Measurements from ENCODE around the gene FMNL1. TPM values are rescaled to one million over a fixed set of nuclear protein-coding genes. Genes with fewer than 3 reads are reported as not detected.
A peak's percentile ranks its signal among the peaks of the same experiment; 100 is the strongest.

Gene FMNL1
- total RNA-seq, 1 donor from 2014 or later = 26.0 TPM

DNA sequence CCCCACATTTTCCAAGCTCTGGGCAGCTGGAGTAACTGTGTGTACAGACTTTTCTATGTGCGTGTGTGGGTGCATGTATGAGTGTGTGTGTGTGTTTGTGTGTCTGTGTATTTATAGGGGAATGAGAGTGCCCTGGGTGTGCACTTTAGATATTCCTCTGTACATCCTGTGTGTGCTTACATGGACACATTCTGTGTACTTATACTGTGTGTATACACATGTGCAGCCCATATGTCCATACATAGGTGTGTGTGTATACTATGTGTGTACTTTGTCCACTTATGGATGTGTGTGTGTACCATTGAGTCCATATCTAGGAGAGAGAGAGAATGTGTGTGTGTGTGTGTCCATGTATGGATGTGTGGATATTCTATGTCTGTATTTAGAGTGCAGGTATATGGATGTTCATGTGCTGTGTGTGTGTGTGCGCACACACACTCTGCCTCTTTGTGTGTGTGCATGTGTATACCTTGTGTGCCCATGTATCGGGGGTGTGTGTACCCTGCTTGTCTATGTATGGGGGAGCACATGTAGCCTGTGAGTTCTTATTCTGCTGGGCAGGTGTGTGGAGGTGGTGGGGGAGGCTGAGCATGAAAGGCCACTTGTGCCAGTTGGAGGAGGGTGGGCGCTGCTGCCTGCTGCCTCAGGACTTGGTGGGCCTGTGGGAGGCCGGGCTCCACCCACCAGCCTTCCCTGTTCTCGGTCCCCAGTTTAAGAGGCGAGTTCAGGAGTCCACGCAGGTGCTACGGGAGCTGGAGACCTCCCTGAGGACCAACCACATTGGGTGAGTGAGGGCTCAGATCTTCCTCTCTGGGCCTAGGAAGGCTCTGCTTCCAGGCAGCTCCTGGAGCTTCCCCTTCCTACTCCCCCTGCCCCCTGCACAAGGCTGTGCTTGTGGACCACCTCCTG is 11.1 kb downstream of the FMNL1 start:
- no peaks in the 10 kb centered on the region for H3K27me3 ChIP-seq (ENCODE audit: control insufficient read depth, insufficient read depth, low read length)
- DNase-seq (ENCODE audit: low read depth) = no peak
- no peak overlapping the region for H3K4me3 ChIP-seq (ENCODE audit: low read depth, low read length)
- TF ChIP-seq CTCF (IDR thresholded peaks at IDR 0.05; ENCODE audit: insufficient read depth, low read length, poor library complexity, severe bottlenecking) = no peak
- H3K36me3 ChIP-seq (ENCODE audit: control insufficient read depth, insufficient read depth, low read length) = no peaks in the 10 kb centered on the region

DNA sequence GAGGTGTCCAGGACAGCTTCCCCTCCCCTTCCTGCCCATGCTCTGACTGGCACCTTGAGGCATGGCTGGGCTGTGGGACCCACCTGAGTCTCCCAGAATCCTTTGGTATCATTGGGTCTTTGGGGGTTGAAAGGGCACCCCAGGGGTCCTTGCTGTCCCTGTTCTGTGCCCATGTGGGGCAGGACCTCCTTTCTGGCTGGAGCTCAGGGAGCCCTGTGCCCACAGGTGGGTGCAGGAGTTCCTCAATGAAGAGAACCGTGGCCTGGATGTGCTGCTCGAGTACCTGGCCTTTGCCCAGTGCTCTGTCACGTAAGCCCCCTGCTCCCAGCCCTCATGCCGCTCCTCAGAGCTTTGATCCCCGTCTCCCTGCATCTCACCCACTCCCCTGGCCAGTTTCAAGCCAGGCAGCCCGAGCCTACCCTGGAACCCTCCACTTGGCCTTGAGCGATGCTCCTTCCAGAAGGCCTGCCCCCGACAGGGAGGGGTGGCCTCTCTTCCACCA is 11.8 kb downstream of the FMNL1 start:
- no peaks in the 10 kb centered on the region for H3K27me3 ChIP-seq (ENCODE audit: control insufficient read depth, insufficient read depth, low read length)
- H3K36me3 ChIP-seq (ENCODE audit: control insufficient read depth, insufficient read depth, low read length) = no peaks in the 10 kb centered on the region
- H3K4me3 ChIP-seq (ENCODE audit: low read depth, low read length) = no peak overlapping the region
- TF ChIP-seq CTCF (IDR thresholded peaks at IDR 0.05; ENCODE audit: insufficient read depth, low read length, poor library complexity, severe bottlenecking) = no peak
- DNase-seq (ENCODE audit: low read depth) = no peak

GRCh38 chr17:45234641-45235415 is 13.1 kb downstream of the FMNL1 start:
- no peak overlapping the region for H3K4me3 ChIP-seq (ENCODE audit: low read depth, low read length)
- no peak for DNase-seq (ENCODE audit: low read depth)
- peak; percentile 69 for TF ChIP-seq CTCF (IDR thresholded peaks at IDR 0.05; ENCODE audit: insufficient read depth, low read length, poor library complexity, severe bottlenecking)

DNA sequence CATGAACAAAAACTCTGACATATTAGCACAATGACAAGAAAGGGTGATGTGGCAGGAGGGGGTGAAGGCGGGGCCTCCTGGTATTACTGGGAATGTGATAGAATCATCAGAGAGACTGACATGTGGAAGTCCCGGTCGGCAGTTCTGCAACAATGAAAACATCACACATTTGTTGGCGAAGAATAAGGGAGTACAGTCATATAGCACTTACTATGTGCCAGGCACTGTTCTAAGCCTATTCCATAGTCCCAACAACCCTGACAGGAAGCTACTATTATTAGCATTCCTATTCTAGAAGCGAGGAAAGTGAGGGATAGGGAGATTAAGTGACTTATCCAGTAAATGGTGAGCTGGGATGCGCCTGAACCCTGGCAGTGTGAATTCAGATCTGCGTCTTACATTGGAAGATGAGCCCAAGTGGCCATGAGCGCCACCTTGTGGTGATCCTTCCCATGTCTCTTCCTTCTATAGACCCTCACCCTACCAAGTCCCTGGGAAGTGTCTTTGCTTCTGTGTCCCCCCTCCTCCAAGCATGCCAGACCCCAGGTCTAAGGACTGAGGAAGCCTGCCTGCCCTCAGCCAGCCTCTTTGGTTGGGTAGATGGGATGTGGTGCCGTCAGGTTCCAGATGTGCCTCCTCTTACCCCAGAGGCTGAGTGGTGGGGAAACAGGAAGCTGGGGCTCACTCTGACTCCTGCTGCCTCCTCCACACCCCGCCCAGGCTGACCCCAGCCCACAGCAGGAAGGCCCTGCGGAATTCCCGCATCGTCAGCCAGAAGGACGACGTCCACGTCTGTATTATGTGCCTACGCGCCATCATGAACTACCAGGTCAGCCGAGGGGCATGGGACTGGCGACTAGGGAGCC is 14.0 kb downstream of the FMNL1 start:
- Histone ChIP-seq H3K36me3 (ENCODE audit: control insufficient read depth, insufficient read depth, low read length) (no peaks in the 10 kb centered on the region), H3K4me3 (ENCODE audit: low read depth, low read length) (no peak overlapping the region), H3K27me3 (ENCODE audit: control insufficient read depth, insufficient read depth, low read length) (no peaks in the 10 kb centered on the region)
- DNase-seq (ENCODE audit: low read depth) = no peak
- peak; percentile 84 for TF ChIP-seq CTCF (IDR thresholded peaks at IDR 0.05; ENCODE audit: insufficient read depth, low read length, poor library complexity, severe bottlenecking)

More at GRCh38 chr17:45234641-45235415, 13.1 kb downstream of the FMNL1 start:
- Histone ChIP-seq H3K27me3 (ENCODE audit: control insufficient read depth, insufficient read depth, low read length) (no peaks in the 10 kb centered on the region), H3K36me3 (ENCODE audit: control insufficient read depth, insufficient read depth, low read length) (no peaks in the 10 kb centered on the region)

GRCh38 chr17:45236282-45236606 is 14.6 kb downstream of the FMNL1 start:
- Histone ChIP-seq H3K27me3 (ENCODE audit: control insufficient read depth, insufficient read depth, low read length) (peaks cover 2% of the 10 kb centered on the region), H3K36me3 (ENCODE audit: control insufficient read depth, insufficient read depth, low read length) (no peaks in the 10 kb centered on the region), H3K4me3 (ENCODE audit: low read depth, low read length) (no peak overlapping the region)
- TF ChIP-seq CTCF (IDR thresholded peaks at IDR 0.05; ENCODE audit: insufficient read depth, low read length, poor library complexity, severe bottlenecking) = no peak
- no peak for DNase-seq (ENCODE audit: low read depth)
